Epithelial cell of proximal tubule (primary cell): ENCODE measurements around the gene NEGR1. TPM values are rescaled to one million over a fixed set of nuclear protein-coding genes. Genes with fewer than 3 reads are reported as not detected.

Source experiments
- DNase-seq: peaks from one replicate; pipeline ENCODE4 v3.0.0-alpha.2; 2011; ENCODE audit warnings: low read depth
- H3K4me3 ChIP-seq: 2 replicates; pipeline ENCODE4 v1.5.1; 2011; ENCODE audit warnings: low read depth, mild to moderate bottlenecking, low read length
- CTCF ChIP-seq: conservative IDR thresholded peaks from 2 replicates; pipeline ENCODE4 v1.5.1; 2012; ENCODE audit warnings: low read depth, mild to moderate bottlenecking, low read length
- total RNA-seq: library from RNA; depleted of rRNA; stranded (reverse); fragments of >200 nt; gene quantifications from 2 replicates; pipeline ENCODE4 v1.2.3, GENCODE V29; 2015

Gene NEGR1
- total RNA-seq, 1 donor from 2014 or later, result 3.1 TPM

GRCh38 chr1:72023063-72023930 is 259.0 kb downstream of the NEGR1 start:
- H3K4me3 ChIP-seq, result no peak overlapping the region
- DNase-seq, result no peak
- TF ChIP-seq CTCF, result no peak

GRCh38 chr1:72018562-72018961 is 263.8 kb downstream of the NEGR1 start:
- DNase-seq, result no peak
- no peak for TF ChIP-seq CTCF
- no peak overlapping the region for H3K4me3 ChIP-seq

- no peak overlapping the region for H3K4me3 ChIP-seq
- TF ChIP-seq CTCF, result no peak
- no peak for DNase-seq
These were observed 267.3 kb downstream of the NEGR1 start for GRCh38 chr1:72015006-72015405.

- DNase-seq, result no peak
- no peak for TF ChIP-seq CTCF
- no peak overlapping the region for H3K4me3 ChIP-seq
These were observed 269.2 kb downstream of the NEGR1 start for GRCh38 chr1:72013161-72013560.

GRCh38 chr1:72011721-72012120 is 270.6 kb downstream of the NEGR1 start:
- H3K4me3 ChIP-seq, result no peak overlapping the region
- DNase-seq, result no peak
- no peak for TF ChIP-seq CTCF

- TF ChIP-seq CTCF, result no peak
- no peak overlapping the region for H3K4me3 ChIP-seq
- DNase-seq, result no peak
These were observed 272.3 kb downstream of the NEGR1 start for GRCh38 chr1:72010094-72010431.
